Measurements from ENCODE around the gene TNFAIP1.
A peak's percentile ranks its signal among the peaks of the same experiment; 100 is the strongest.

The TNFAIP1 gene

GRCh38 chr17:28346746-28347246 lies 11.2 kb downstream of the TNFAIP1 start:
- DNase-seq: no peak

GRCh38 chr17:28347261-28347891 lies 11.8 kb downstream of the TNFAIP1 start:
- no peak for DNase-seq

GRCh38 chr17:28348979-28349378 lies 13.4 kb downstream of the TNFAIP1 start:
- DNase-seq: no peak

GRCh38 chr17:28350271-28350670 lies 14.7 kb downstream of the TNFAIP1 start:
- DNase-seq: no peak

- peak; percentile 96 for DNase-seq
These were observed 21.7 kb downstream of the TNFAIP1 start, which contains the start of gene POLDIP2 for GRCh38 chr17:28357061-28357900. TSS of gene POLDIP2 (minus strand) at chr17:28357527. CDS start at chr17:28357448, 79 bp downstream.

DNA sequence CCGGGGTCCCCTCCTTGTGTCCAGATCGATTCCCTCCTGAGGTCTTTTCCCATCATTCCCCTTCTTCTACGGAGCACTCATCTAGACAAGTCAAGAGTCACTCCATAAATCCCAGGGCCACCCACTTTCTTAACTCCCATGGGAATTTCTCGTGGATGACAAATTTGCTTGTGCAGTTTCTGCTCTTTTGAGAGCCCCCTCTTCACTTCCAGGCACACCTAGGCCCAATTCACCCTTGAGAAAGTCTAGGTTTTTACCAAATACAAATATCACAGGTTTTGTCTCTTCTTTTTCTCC lies 22.3 kb downstream of the TNFAIP1 start:
- no peak for DNase-seq

GRCh38 chr17:28363186-28363585 lies 27.6 kb downstream of the TNFAIP1 start:
- DNase-seq: no peak

GRCh38 chr17:28363776-28364650 lies 28.5 kb downstream of the TNFAIP1 start:
- no peak for DNase-seq

DNA sequence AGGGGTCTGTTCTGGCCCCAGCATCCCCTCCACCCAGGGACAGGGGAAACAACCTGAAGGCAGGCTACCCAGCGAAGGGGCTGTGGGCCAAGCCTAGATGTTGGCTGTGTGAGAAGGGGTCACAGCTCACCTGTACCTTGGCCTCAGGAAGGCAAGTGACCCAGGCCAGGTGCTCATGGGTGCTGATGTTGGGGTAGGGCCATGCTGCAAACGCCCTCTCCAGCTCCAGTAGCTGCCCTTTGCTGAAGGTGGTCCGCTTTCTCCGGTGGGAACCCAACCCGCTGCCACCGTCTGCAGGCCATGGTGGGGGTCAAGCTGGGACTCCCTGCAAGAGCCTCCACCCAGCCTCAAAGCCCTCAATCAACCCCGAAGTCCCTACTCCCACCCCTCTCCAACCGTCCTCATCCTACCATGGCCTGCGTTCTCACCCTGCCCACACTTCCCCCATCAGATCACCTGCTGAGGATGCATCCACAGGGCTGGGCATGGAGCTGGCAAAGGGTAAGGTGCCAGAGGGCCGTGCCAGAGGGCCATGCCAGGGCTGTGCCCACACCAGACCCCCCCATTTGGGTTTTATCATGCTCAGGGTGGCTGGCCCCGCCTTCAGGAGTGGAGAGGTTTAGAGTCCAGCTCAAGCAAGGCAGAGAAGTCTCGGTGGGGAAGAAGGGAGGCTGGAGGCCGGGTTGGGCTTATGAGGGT lies 29.3 kb downstream of the TNFAIP1 start, which contains the start of gene SEBOX:
Gene SEBOX, minus strand, starts transcription at position 535 of the 699 bp plus-strand sequence. Its CDS starts 48 bp downstream, at position 487.
- DNase-seq: no peak

DNA sequence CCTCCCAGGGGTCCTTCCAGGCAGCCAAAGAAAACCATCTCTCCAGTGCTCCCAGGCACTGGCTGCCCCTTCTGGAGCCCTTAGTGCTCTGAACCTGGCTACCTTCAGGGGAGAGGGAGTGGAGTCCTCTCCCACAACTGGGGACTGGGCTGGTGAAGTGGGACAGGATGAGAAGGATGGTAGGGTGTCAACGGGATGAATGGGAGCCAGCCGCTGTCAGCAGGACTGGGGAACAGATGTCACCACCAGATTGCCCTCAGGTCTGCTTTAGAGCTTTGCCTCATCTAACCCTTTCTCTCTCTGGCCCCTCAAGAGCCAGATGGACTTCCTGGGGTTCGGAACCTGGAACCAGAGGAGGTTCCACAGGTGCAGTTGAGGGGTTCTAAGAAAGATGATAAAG lies 29.9 kb downstream of the TNFAIP1 start:
- DNase-seq: no peak

- no peak for DNase-seq
These were observed 31.0 kb downstream of the TNFAIP1 start for GRCh38 chr17:28366605-28367004.

- DNase-seq: no peak
These were observed 32.2 kb downstream of the TNFAIP1 start for GRCh38 chr17:28367641-28368305.

DNA sequence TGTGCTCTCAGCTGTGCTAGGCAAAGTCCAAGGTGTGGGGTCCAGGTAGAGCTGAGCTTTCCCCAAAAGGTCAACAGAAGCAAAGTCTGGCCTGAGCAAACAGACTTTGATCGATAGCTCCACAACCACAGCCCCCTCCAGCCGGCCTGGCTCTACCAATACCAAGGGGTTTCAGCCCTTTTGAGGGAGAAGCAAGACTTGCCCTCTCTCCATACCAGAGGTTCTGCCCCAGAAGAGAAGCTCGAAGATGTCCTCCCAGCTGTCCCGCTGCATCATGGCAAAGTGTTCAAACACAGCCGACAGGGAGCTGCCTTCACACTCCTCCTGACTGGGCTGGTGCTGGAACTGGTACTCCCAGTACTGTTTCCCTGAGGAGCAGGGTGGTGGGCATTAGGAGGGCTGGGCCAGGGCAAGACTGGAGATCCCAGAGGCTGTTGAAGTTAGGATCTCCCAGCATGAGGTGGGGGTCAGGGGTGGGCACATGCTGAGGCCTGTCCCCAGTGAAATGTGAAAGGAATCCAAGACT lies 32.8 kb downstream of the TNFAIP1 start:
- no peak for DNase-seq

DNA sequence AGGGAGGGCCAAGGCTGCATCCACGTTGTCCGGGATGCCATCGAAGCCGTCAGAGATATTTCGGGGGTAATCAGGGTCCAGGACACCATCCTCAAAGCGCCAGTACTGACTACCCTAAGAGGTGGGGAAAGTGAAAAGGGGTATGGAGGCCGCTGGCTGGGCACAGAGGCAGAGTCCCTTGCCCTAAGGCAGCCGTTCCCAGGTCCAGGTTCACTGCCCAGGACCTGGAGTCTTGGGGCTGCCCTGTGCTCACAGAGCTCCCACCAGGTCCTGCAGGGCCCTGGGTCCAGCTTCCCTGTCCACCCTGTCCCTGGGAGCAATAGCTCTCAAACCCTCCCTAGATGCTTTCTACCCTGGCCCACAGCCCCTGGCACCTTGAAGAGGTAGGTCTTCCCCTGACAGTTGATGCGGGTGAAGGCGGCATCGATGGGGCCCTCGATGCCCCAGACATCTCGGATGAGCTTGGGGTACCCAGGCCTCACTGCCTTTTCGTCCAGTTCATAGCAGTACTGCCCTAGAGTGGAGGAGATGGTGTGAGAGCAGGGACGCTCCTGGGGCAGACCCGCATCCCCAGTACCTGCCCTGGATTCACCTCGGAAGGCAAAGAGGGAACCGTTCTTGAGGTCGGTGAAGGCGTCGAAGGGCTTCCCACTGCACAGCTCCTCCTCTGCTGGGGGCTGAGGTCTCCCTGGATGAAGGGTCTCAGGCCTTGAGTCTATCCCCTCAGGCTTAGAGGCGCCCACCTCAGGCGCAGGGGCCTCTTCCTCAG lies 33.5 kb downstream of the TNFAIP1 start:
- no peak for DNase-seq

DNA sequence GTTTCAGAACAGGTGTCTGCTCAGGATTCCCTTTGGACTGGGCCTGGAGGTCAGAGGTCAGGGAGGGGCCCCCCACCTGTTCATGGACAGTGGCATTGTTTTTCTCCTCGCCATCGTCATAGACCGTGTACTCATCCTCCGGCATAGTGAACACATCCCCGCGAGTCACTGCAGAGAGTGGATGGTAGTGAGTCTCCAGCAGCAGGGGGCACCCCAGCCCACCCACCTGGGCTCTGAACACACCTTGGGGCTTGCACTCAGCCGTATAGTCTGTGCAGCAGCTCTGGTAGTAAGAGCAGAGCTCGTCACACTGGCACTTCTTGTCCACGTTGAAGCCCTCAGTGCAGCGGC lies 34.1 kb downstream of the TNFAIP1 start:
- DNase-seq: no peak

DNA sequence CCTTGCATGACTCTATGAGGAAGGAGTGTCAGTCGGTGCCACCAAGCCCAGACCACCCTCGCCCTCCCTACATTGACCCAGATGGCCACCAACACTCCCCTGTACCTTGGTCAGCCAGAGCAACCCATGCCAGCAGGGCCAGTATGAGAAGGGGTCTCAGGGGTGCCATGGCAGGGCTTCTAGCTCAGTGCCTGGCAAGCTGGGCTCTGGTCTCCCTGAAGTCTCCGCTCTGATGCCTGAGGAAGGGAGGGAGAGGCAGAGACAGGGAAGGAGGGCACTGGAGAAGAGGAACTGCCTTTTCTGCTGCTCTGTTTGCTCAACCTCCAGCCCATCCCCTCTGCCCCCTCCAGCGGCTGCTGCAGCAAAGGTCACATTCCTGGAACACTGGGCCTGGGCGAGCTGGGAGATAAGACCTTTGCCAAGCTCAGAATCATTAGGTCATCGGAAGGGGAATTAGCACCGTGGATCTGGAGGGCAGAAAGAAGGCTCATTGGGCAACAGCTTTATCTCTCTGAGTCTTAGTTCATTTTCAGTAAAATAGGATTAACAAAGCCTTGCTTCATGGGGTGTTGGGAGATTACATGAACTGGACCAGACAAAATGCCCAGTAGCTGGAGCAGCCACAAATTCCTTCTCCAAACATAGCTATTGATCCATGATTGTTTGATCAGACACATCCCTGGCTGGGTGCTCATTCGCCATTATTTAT lies 34.6 kb downstream of the TNFAIP1 start, which contains the start of gene VTN:
Gene VTN, minus strand, starts transcription at position 273 of the 709 bp plus-strand sequence. Its CDS starts 104 bp downstream, at position 169.
- DNase-seq: peak; percentile 46

DNA sequence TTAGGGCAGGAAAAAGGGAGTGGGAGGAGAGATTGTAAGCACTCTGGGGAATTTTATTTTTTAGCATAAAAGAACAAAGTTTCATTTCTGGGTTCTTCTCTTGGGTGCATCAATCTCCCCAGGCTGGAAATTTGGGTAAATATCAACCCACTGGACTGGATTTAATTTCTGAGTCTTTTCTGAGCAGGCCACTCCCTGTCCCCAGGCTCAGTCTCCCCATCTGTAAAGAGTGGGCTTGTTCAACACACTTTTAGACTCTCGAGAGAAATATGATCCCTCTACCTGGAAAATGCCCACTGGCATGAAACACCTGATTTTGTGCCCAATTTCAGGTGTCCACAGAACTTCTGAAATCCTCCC lies 35.2 kb downstream of the TNFAIP1 start:
- DNase-seq: no peak

GRCh38 chr17:28371245-28372202 lies 36.0 kb downstream of the TNFAIP1 start, which contains the start of gene SARM1:
TSS of gene SARM1 (plus strand) at chr17:28371694. CDS start at chr17:28372033, 339 bp downstream.
- no peak for DNase-seq

Data from inflammatory macrophage treated with lipopolysaccharide for 4 hours (primary cell).